ENCODE data around the gene PRDX5. TPM values are rescaled to one million over a fixed set of nuclear protein-coding genes. Genes with fewer than 3 reads are reported as not detected.

Gene PRDX5
- total and polyA plus RNA-seq, 2 donors (not counting 1 experiment from before 2014, with no cell fraction given) = 50.4 to 95.5 TPM

- peaks cover 30% of the 10 kb centered on the region for H4K20me1 ChIP-seq (ENCODE audit: control insufficient read depth, insufficient read depth, low read length, poor library complexity, severe bottlenecking)
- peaks cover 0 to 37% (median 15%) of the 10 kb centered on the region in 4 experiments for H3K27me3 ChIP-seq (replicated peaks in 1 of 4; ENCODE audit: control extremely low read depth in 1 of 4, control insufficient read depth in 3 of 4, insufficient read depth in 4 of 4, low read length in 3 of 4)
- no peaks in the 10 kb centered on the region for H3K9me3 Mint-ChIP-seq (ENCODE audit: insufficient read depth)
- H3K4me2 ChIP-seq (replicated peaks; ENCODE audit: low read depth, low read length, poor library complexity, severe bottlenecking) = peak overlapping the region; percentile 97
- H3K4me3 Mint-ChIP-seq = peak overlapping the region; percentile 90
- H3K4me1 ChIP-seq (ENCODE audit: control insufficient read depth in 2 of 2, insufficient read depth in 2 of 2, low read length in 2 of 2) = peaks cover 31 to 52% of the 10 kb centered on the region in 2 donors
- WGBS (ENCODE audit: insufficient coverage) = 34% methylated on average over 4 of the region's 5 CpGs
- H2AFZ ChIP-seq (ENCODE audit: insufficient read depth, low read depth, low read length, poor library complexity, severe bottlenecking) = peak overlapping the region; percentile 64
- peaks cover 0 to 6% of the 10 kb centered on the region in 2 experiments for H3K36me3 ChIP-seq (replicated peaks in 1 of 2; ENCODE audit: control extremely low read depth in 1 of 2, control insufficient read depth in 1 of 2, extremely low read depth in 1 of 2, insufficient read depth in 2 of 2, low read length in 1 of 2)
- peaks cover 36% of the 10 kb centered on the region for H3K4me1 Mint-ChIP-seq
- ChIA-PET CTCF (interaction anchor here (1.0 to 5.8 kb wide), 23 partner anchors 10 to 1550 kb away, joined by 3 to 243 read pairs (median 6); partner anchors contain the start of genes BAD, CCDC88B, FERMT3 and GPR137), POLR2A (interaction anchor here (1.0 to 3.5 kb wide), 7 partner anchors 14 to 118 kb away, joined by 3 to 21 read pairs (median 7); partner anchors contain the start of genes FERMT3, PRDX5, STIP1 and TRMT112)
- DNase-seq (no peak), ATAC-seq (ENCODE audit: low read depth) (no peak)
- H3K9ac ChIP-seq (ENCODE audit: low read length) = peak overlapping the region; percentile 87
- no peak for TF ChIP-seq CTCF (IDR thresholded peaks at IDR 0.05)
- no peak for TF ChIP-seq EZH2 (IDR thresholded peaks at IDR 0.05; ENCODE audit: borderline replicate concordance, insufficient read depth, low read depth, low read length, poor library complexity, severe bottlenecking)
- H3K4me3 ChIP-seq (ENCODE audit: control extremely low read depth in 1 of 5, extremely low read depth in 1 of 5, insufficient read depth in 1 of 5, low read depth in 2 of 5, low read length in 4 of 5) = peak overlapping the region in 3 of 5 experiments; percentile 78 to 87 (median 85)
- intact Hi-C loops (cut with micrococcal nuclease) = loop anchor here (1.0 to 10.0 kb wide), 3 partner anchors 53 to 469 kb away; partner anchors contain the start of genes MARK2 and PLCB3
- peaks cover 0 to 20% (median 0%) of the 10 kb centered on the region in 3 donors for H3K9me3 ChIP-seq (ENCODE audit: control extremely low read depth in 1 of 3, control insufficient read depth in 2 of 3, insufficient read depth in 1 of 3, low read length in 2 of 3)
- peaks cover 25% of the 10 kb centered on the region for H3K79me2 ChIP-seq (ENCODE audit: control insufficient read depth, insufficient read depth, low read length)
- peak overlapping the region; percentile 93 to 94 for H3K27ac ChIP-seq (ENCODE audit: low read length in 2 of 2)
- peak overlapping the region; percentile 89 for H3K27ac Mint-ChIP-seq
- peaks cover 13% of the 10 kb centered on the region for H3K27me3 Mint-ChIP-seq
These were observed 13.9 kb upstream of the PRDX5 start for GRCh38 chr11:64304032-64304315.

Data from B cell (primary cell).